ENCODE data around the gene TMEM121. TPM values are rescaled to one million over a fixed set of nuclear protein-coding genes. Genes with fewer than 3 reads are reported as not detected.

TMEM121 gene
- total and polyA plus RNA-seq, 2 of the 4 experiments (the other 2 are of a cell fraction), result 2.7 to 6.3 TPM

- TF ChIP-seq, protein P1, sequence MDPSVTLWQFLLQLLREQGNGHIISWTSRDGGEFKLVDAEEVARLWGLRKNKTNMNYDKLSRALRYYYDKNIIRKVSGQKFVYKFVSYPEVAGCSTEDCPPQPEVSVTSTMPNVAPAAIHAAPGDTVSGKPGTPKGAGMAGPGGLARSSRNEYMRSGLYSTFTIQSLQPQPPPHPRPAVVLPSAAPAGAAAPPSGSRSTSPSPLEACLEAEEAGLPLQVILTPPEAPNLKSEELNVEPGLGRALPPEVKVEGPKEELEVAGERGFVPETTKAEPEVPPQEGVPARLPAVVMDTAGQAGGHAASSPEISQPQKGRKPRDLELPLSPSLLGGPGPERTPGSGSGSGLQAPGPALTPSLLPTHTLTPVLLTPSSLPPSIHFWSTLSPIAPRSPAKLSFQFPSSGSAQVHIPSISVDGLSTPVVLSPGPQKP (IDR thresholded peaks at IDR 0.05; ENCODE audit: borderline replicate concordance, low read depth, low read length), result no peak
- TF ChIP-seq RAD21 (IDR thresholded peaks at IDR 0.05; ENCODE audit: low read length), result no peak
These were observed 34.1 kb upstream of the TMEM121 start (continued) for GRCh38 chr14:105492031-105492970.

All from IMR-90 (cell line).